MM.1S (cell line): ENCODE data around the gene YY1.

Experiments
- CTCF ChIP-seq: fragments of 300-600 bp; sonication (generic); IDR thresholded peaks from 2 replicates; pipeline ENCODE4 v1.5.1; 2016; ENCODE audit warnings: antibody characterized with exemption, low read length, mixed read lengths
- EZH2 ChIP-seq: fragments of 300-600 bp; sonication (generic); optimal IDR thresholded peaks from 2 replicates; pipeline ENCODE3; 2017; ENCODE audit warnings: low read depth, mild to moderate bottlenecking, antibody characterized with exemption, low read length, mixed read lengths
- EZH2phosphoT487 ChIP-seq: fragments of 300-600 bp; sonication (generic); IDR thresholded peaks from 2 replicates; pipeline ENCODE4 v1.6.1; 2018; ENCODE audit warnings: antibody characterized with exemption, low read length

DNA sequence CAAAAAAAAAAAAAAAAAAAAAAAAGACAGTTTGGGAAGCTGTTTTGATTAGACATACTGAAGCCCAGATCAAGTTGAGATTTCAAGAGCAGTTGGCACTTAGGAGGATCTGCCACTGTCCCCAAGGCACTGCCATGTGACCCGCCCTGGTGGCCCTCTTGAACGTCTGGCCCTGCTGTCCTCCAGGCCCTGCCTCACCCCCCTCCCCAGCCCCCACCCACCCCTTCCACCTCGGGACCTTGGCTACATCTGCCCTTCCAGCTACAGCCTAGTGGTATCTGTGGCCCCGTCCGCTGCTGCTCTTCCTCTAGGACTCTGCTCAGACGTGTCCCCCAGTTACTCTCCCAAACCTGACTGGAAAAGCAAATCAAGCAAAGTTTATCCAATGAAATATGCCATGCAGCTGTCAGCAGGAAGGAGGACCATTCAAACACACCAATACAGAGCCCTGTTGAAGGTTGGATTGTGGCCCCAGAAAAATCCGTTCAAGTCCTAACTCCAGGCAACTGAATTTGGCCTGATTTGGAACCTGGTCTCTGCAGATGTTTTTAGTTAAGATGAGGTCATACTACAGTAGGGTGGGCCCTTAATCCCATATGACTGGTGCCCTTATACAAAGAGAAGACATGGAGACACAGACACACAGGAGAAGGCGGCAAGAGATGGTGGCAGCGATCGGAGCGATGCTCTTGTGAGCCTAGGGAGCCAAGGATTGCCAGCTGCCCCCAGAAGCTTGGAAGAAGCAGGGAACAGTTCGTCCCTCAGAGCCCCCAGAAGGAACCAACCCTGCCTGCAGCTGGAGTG, 49.6 kb downstream of the YY1 start:
- TF ChIP-seq CTCF (no peak), EZH2 (no peak), EZH2phosphoT487 (no peak)
